Fibroblast of lung (primary cell): ENCODE measurements around the gene FGF14. TPM values are rescaled to one million over a fixed set of nuclear protein-coding genes. Genes with fewer than 3 reads are reported as not detected.

Experiments
- DNase-seq, 2 donors: peaks; one replicate each; pipeline versions ENCODE4 v3.0.0 to v3.0.0-alpha.2; 2010; ENCODE audit warnings: low read depth in 2 of 2
- H2AFZ ChIP-seq: 2 replicates; pipeline ENCODE4 v1.5.1; 2012; ENCODE audit warnings: low read length, control low read depth, inconsistent platforms
- H3K27ac ChIP-seq: 2 replicates; pipeline ENCODE4 v1.5.1; 2011; ENCODE audit warnings: low read length, control low read depth; ENCODE audit not compliant: insufficient read depth
- H3K27me3 ChIP-seq: 2 replicates; pipeline ENCODE4 v1.5.1; 2011; ENCODE audit warnings: mild to moderate bottlenecking, low read length; ENCODE audit not compliant: control insufficient read depth, insufficient read depth
- H3K36me3 ChIP-seq: 2 replicates; pipeline ENCODE4 v1.5.1; 2011; ENCODE audit warnings: low read length; ENCODE audit not compliant: control insufficient read depth, insufficient read depth
- H3K4me1 ChIP-seq: 2 replicates; pipeline ENCODE4 v1.5.1; 2011; ENCODE audit warnings: low read length; ENCODE audit not compliant: control insufficient read depth, insufficient read depth; ENCODE audit errors: extremely low read depth
- H3K4me2 ChIP-seq: 2 replicates; pipeline ENCODE4 v1.5.1; 2011; ENCODE audit warnings: low read length, control low read depth; ENCODE audit not compliant: insufficient read depth; ENCODE audit errors: extremely low read depth
- H3K4me3 ChIP-seq, 4 experiments: fragments of 200-600 bp in 1 of 4; sonication (generic) in 1 of 4; replicated peaks in 1 of 4; 2 replicates each; pipeline ENCODE4 v1.5.1; 2011 to 2016; ENCODE audit warnings: low read length in 4 of 4, low read depth in 3 of 4, mild to moderate bottlenecking in 3 of 4, control low read depth in 2 of 4, inconsistent platforms in 1 of 4, mixed read lengths in 1 of 4; ENCODE audit not compliant: insufficient read depth in 1 of 4; ENCODE audit errors: control extremely low read depth in 1 of 4
- H3K79me2 ChIP-seq: 2 replicates; pipeline ENCODE4 v1.5.1; 2012; ENCODE audit warnings: mild to moderate bottlenecking, low read length, inconsistent platforms; ENCODE audit not compliant: control insufficient read depth, insufficient read depth
- H3K9ac ChIP-seq: 2 replicates; pipeline ENCODE4 v1.5.1; 2011; ENCODE audit warnings: mild to moderate bottlenecking, low read length, control low read depth; ENCODE audit not compliant: insufficient read depth
- H3K9me3 ChIP-seq: 2 replicates; pipeline ENCODE4 v1.5.1; 2012; ENCODE audit warnings: low read depth, low read length; ENCODE audit not compliant: control insufficient read depth, insufficient read depth
- H4K20me1 ChIP-seq: 2 replicates; pipeline ENCODE4 v1.5.1; 2011; ENCODE audit warnings: low read length; ENCODE audit not compliant: control insufficient read depth, insufficient read depth; ENCODE audit errors: extremely low read depth
- EZH2 ChIP-seq: IDR thresholded peaks from 2 replicates; pipeline ENCODE4 v1.5.1; 2012; ENCODE audit warnings: low read length, control low read depth, mild to moderate bottlenecking; ENCODE audit errors: missing control alignments
- polyA plus RNA-seq, 2 donors: library from polyadenylated mRNA; depleted of rRNA in 1 of 2; stranded (reverse) in 1 of 2; unstranded in 1 of 2; fragments of >200 nt; gene quantifications; 2 replicates each; pipeline ENCODE4 v1.2.1, GENCODE V29; 2011 to 2012; ENCODE audit warnings: missing spikeins in 1 of 2
- total RNA-seq: library from RNA; depleted of rRNA; stranded (reverse); fragments of >200 nt; gene quantifications from 2 replicates; pipeline ENCODE4 v1.2.1, GENCODE V29; 2014
- TF ChIP-seq, protein P1 (sequence below), 2 donors: IDR thresholded peaks in 1 of 2; conservative IDR thresholded peaks in 1 of 2; 1 replicate in 1 of 2; 2 replicates in 1 of 2; pipeline ENCODE4 v1.5.1; 2011 to 2012; ENCODE audit warnings: low read length in 2 of 2, control low read depth in 1 of 2, inconsistent platforms in 1 of 2, low read depth in 1 of 2, mild to moderate bottlenecking in 1 of 2

FGF14 gene
- total and polyA plus RNA-seq, 2 donors (not counting 1 experiment from before 2014, with no cell fraction given), result 0.94 to 7.8 TPM

DNA sequence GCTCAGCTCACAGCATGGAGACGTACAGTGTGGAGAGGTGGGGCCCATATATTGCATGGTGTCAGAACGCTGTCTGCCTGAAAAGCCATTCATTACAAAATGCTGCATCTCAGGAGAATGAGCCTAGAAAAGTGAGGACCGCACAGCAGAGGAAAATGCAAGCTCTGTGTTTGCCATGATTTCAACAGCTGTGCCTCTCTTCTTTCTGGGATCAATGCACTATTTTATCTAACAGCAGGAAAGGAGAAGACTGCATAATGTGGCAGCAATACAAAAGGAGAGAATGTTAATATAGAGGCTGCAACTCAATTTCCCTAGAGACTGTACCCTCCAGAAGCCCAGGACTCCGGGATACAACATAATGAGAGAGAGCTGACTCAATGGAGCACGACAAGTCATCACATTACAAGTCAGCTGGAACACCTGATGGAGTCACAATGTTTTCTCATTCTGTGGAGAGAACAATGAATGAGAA, 368.0 kb downstream of the FGF14 start:
- Histone ChIP-seq H3K36me3 (no peaks in the 10 kb centered on the region), H2AFZ (no peak overlapping the region), H3K4me3 (no peak overlapping the region), H3K9me3 (no peaks in the 10 kb centered on the region), H3K4me2 (no peak overlapping the region), H3K27ac (no peak overlapping the region), H3K79me2 (no peaks in the 10 kb centered on the region), H4K20me1 (no peaks in the 10 kb centered on the region), H3K27me3 (no peaks in the 10 kb centered on the region), H3K4me1 (no peaks in the 10 kb centered on the region), H3K9ac (no peak overlapping the region)
- TF ChIP-seq, protein P1, sequence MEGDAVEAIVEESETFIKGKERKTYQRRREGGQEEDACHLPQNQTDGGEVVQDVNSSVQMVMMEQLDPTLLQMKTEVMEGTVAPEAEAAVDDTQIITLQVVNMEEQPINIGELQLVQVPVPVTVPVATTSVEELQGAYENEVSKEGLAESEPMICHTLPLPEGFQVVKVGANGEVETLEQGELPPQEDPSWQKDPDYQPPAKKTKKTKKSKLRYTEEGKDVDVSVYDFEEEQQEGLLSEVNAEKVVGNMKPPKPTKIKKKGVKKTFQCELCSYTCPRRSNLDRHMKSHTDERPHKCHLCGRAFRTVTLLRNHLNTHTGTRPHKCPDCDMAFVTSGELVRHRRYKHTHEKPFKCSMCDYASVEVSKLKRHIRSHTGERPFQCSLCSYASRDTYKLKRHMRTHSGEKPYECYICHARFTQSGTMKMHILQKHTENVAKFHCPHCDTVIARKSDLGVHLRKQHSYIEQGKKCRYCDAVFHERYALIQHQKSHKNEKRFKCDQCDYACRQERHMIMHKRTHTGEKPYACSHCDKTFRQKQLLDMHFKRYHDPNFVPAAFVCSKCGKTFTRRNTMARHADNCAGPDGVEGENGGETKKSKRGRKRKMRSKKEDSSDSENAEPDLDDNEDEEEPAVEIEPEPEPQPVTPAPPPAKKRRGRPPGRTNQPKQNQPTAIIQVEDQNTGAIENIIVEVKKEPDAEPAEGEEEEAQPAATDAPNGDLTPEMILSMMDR (conservative IDR thresholded peaks at IDR 0.05 in 1 of 2, IDR thresholded peaks at IDR 0.05 in 1 of 2; ENCODE audit: low read depth in 1 of 2, low read length in 2 of 2), result no peak
- no peak for TF ChIP-seq EZH2
- DNase-seq, result no peak

DNA sequence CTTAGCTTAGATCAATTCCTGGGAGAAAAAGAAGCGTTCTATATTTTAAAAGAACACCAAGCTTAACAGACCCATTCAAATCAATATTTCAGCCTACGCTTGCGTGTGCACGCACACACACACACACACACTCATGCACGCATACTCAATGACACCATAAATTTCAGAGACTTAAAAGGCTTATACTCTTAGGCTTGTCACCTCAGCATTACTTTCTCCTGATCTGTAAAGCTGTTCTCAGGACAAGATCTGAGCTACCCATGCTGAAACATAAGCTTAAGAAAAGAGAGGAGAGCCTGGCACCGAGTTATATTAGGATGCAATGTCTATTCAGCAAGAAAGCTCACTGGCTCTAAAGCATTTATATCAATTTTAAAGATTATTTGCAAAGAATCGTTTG, 368.5 kb downstream of the FGF14 start:
- Histone ChIP-seq H3K4me3 (no peak overlapping the region), H3K27ac (no peak overlapping the region), H3K4me2 (no peak overlapping the region), H3K9ac (no peak overlapping the region), H4K20me1 (no peaks in the 10 kb centered on the region), H3K36me3 (no peaks in the 10 kb centered on the region), H3K79me2 (no peaks in the 10 kb centered on the region), H3K27me3 (no peaks in the 10 kb centered on the region), H2AFZ (no peak overlapping the region), H3K9me3 (no peaks in the 10 kb centered on the region), H3K4me1 (no peaks in the 10 kb centered on the region)
- TF ChIP-seq EZH2, result no peak
- TF ChIP-seq, protein P1 (conservative IDR thresholded peaks at IDR 0.05 in 1 of 2, IDR thresholded peaks at IDR 0.05 in 1 of 2; ENCODE audit: low read depth in 1 of 2, low read length in 2 of 2), result no peak
- DNase-seq, result no peak

DNA sequence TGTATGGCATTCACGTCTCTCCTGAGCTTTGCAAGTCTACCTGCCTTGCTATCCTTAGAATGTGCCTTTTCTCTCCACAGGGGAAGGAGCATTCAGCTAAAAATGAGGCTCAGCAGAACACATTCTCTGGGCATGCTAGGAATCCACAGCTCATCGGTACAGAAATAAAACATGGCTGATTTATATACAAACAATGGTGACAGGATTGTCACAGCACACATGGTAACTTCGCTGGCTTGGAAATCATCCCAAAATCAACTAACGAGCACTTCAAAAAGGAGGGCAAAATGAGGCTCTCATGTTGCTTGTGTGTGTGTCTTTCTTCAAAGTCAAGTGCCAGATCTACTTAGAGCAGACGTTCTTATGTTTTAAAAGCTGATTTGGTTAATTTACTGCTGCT, 373.0 kb downstream of the FGF14 start:
- Histone ChIP-seq H3K27ac (no peak overlapping the region), H3K4me1 (no peaks in the 10 kb centered on the region), H3K36me3 (no peaks in the 10 kb centered on the region), H3K9me3 (no peaks in the 10 kb centered on the region), H3K27me3 (no peaks in the 10 kb centered on the region), H3K4me2 (peak overlapping the region; percentile 17), H4K20me1 (no peaks in the 10 kb centered on the region), H3K79me2 (no peaks in the 10 kb centered on the region), H3K9ac (no peak overlapping the region), H3K4me3 (no peak overlapping the region), H2AFZ (no peak overlapping the region)
- TF ChIP-seq, protein P1 (conservative IDR thresholded peaks at IDR 0.05 in 1 of 2, IDR thresholded peaks at IDR 0.05 in 1 of 2; ENCODE audit: low read depth in 1 of 2, low read length in 2 of 2), result no peak
- TF ChIP-seq EZH2, result no peak
- DNase-seq, result no peak
